ENCODE results near the gene LSM6.

LSM6 gene

GRCh38 chr4:146191766-146192458 lies 16.4 kb downstream of the LSM6 start:
- DNase-seq (ENCODE audit: low spot score) = no peak
- no peak for TF ChIP-seq CTCF (IDR thresholded peaks at IDR 0.05; ENCODE audit: borderline replicate concordance, control extremely low read depth, extremely low read depth, insufficient read depth, missing control alignments)
- in situ Hi-C loops (cut with MboI; ENCODE audit: low sequenced_read_pairs, unreplicated experiment) = no loop called here

GRCh38 chr4:146193628-146194027 lies 18.1 kb downstream of the LSM6 start:
- in situ Hi-C loops (cut with MboI; ENCODE audit: low sequenced_read_pairs, unreplicated experiment) = no loop called here
- no peak for DNase-seq (ENCODE audit: low spot score)
- no peak for TF ChIP-seq CTCF (IDR thresholded peaks at IDR 0.05; ENCODE audit: borderline replicate concordance, control extremely low read depth, extremely low read depth, insufficient read depth, missing control alignments)

- no peak for TF ChIP-seq CTCF (IDR thresholded peaks at IDR 0.05; ENCODE audit: borderline replicate concordance, control extremely low read depth, extremely low read depth, insufficient read depth, missing control alignments)
- DNase-seq (ENCODE audit: low spot score) = no peak
- in situ Hi-C loops (cut with MboI; ENCODE audit: low sequenced_read_pairs, unreplicated experiment) = no loop called here
Observed at GRCh38 chr4:146194212-146194611, 18.7 kb downstream of the LSM6 start.

- in situ Hi-C loops (cut with MboI; ENCODE audit: low sequenced_read_pairs, unreplicated experiment) = no loop called here
- DNase-seq (ENCODE audit: low spot score) = no peak
- no peak for TF ChIP-seq CTCF (IDR thresholded peaks at IDR 0.05; ENCODE audit: borderline replicate concordance, control extremely low read depth, extremely low read depth, insufficient read depth, missing control alignments)
Observed at GRCh38 chr4:146202665-146203064, 27.1 kb downstream of the LSM6 start.

GRCh38 chr4:146207410-146207809 lies 31.9 kb downstream of the LSM6 start:
- in situ Hi-C loops (cut with MboI; ENCODE audit: low sequenced_read_pairs, unreplicated experiment) = no loop called here
- DNase-seq (ENCODE audit: low spot score) = no peak
- no peak for TF ChIP-seq CTCF (IDR thresholded peaks at IDR 0.05; ENCODE audit: borderline replicate concordance, control extremely low read depth, extremely low read depth, insufficient read depth, missing control alignments)

GRCh38 chr4:146210890-146211289 lies 35.4 kb downstream of the LSM6 start:
- DNase-seq (ENCODE audit: low spot score) = no peak
- TF ChIP-seq CTCF (IDR thresholded peaks at IDR 0.05; ENCODE audit: borderline replicate concordance, control extremely low read depth, extremely low read depth, insufficient read depth, missing control alignments) = no peak
- in situ Hi-C loops (cut with MboI; ENCODE audit: low sequenced_read_pairs, unreplicated experiment) = no loop called here

Data from GM13976 (cell line).